Ovary (tissue), 3 donors: Measurements from ENCODE around the gene RALGPS1.

Source experiments
- CTCF ChIP-seq, 3 donors: fragments of 450-650 bp in 2 of 3; fragments of 200-600 bp in 1 of 3; IDR thresholded peaks; one replicate each; pipeline versions ENCODE4 v1.5.1 to v1.8.0; 2016 to 2022; ENCODE audit warnings: antibody characterized with exemption in 3 of 3, mild to moderate bottlenecking in 1 of 3
- POLR2A ChIP-seq: fragments of 450-650 bp; IDR thresholded peaks from one replicate; pipeline ENCODE4 v1.6.1; 2017; ENCODE audit warnings: antibody characterized with exemption, mild to moderate bottlenecking, moderate library complexity
- donor health status: DM: no; HTN: no; CAD: no.

- TF ChIP-seq POLR2A (no peak), CTCF (IDR thresholded peaks at IDR 0.05) (no peak)
Measured at GRCh38 chr9:127188396-127188795, 273.8 kb downstream of the RALGPS1 start.
